Activated T-cell treated with anti-CD3 and anti-CD28 coated beads for 1 hour (primary cell): ENCODE data around the gene ARHGEF16.

Source experiments
- DNase-seq: peaks from one replicate; pipeline ENCODE4 v3.0.0-alpha.2; 2020; ENCODE audit warnings: low read depth

The ARHGEF16 gene

DNA sequence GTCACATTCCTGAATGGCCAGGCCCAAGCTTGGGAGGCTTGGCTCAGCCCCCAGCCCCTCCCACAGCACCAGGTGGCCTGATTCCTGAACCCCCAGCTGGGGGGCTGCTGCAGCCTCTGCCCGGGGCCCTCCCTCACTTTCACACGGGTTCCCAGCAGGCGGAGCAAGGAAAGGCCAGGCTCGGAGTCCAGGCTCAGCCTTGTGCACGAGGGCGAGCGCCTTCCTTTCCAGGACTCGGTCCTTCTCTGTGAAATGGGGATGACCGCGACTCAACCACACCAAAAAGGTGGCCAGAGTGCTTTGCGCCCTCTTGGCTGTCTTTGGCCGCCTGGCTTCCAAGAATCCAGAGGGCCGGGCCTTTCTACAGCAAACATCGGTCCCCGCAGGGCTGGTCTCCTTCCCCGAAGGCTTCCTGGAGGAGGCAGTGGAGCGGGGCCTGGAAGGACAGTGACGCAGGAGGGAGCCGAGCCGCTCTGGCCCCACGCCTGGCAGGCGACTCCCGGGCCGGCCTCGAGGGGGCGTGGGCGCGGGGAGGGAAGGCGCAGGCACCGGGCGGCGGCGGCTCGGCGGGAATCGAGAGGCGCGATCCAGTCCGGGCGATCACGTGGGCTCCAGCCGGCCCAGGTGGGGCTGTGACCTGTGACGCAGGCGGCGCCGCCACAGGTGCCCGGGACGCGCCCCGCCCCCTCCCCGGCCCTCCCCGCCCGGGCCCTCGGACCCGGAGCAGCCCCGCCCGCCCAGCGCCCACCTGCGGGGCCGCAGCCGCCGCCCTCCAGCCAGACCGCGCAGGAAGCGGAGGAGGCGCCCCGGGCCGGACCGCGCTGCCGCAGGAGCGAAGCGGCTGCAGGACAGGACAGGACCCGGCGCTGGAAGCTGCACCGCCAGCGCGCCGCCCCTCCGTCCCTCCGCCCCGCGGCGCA, at the start of gene ARHGEF16:
Gene ARHGEF16 (plus strand): TSS at position 775 of the 920 bp plus-strand sequence. CDS start 8,420 bp downstream, outside the sequence.
- DNase-seq, result no peak

DNA sequence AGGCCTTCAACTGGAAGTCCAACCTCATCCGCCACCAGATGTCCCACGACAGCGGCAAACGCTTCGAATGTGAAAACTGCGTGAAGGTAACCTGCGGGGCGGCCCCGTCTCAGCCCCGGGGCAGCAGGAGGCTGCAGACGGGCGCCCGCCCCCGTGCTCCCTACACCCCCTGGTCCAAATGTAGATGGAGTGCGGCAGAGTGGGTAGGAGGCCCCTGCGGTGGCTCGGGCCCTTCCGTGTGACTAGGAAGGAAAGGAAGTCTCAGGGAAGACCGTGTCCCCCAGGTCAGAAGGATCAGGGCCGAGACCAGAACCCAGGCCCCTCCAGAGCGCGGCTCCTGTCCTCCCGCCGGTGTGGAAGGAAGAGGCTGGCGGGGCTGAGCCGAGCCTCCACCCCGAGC, 49.7 kb upstream of the ARHGEF16 start:
- no peak for DNase-seq

DNA sequence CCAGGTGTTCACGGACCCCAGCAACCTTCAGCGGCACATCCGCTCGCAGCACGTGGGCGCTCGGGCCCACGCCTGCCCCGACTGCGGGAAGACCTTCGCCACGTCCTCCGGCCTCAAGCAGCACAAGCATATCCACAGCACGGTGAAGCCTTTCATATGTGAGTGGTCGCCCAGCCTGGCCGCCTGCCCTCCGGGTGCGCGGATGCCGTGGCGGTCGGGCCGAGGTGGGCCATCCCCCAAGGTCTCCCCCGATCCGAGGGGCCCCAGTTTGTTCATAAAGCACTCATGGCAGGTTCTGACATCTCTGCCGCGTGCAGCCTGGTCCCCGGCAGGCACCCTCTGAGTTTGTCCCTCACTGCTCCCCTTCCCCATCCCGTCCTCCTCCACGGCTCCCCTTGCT, 49.0 kb upstream of the ARHGEF16 start:
- no peak for DNase-seq

DNA sequence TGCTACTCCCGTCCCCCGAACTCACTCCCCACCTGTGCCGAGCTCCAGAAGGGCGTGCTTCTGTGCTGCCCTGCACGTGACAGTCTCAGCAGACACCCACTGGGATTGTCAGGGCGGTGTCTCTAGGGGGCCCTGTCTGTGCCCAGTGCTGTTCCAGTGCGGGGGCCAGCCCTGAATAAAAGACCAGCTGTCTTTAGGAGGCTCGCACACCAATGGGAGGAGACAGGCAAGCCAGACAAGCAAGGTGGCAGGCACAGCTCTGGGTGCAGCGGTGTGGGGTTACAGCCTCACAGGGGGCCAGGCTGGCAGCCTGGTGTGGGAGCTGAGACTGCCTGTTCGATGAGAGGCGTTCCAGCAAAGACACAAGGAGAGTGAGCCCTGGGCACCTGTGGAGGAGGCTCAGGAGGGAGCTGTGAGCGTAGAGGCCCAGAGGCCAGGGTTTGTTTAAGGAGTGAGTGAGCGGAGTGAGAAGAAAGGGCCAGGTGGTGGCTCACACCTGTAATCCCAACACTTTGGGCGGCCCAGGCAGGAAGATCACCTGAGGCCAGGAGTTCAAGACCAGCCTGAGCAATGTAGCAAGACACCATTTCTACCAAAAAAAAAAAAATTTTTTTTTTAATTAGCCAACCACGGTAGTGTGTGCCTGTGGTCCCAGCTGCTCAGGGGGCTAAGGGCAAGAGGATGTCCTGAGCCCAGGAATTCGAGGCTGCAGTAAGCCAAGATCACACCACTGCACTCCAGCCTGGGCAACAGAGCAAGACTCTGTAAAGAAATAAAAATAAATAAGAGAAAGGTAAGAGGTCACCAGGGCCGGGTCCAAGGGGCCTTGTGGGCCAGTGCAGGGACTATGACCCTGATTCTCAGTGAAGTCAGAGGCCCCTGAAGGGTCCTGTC, 48.2 kb upstream of the ARHGEF16 start:
- DNase-seq, result no peak

DNA sequence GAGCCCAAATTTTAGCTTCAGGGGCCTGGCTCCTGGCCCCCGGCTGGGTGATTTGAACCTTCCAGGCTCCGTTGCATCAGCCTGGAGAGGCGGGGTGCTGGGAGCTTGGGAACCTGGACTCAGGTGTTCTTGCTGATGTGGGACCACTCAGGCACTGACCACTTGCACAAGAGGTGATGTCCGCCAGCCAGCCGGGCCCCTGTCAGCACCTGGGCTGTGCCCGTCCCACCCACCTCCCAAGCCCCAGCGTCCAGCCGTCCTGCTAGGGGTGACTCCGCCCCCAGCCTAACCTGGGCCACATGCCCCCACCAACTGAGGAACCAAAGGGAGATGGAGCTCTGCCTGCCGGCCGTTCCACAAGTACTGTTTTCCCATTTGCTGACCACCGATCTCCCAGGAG, 47.4 kb upstream of the ARHGEF16 start:
- DNase-seq, result no peak

DNA sequence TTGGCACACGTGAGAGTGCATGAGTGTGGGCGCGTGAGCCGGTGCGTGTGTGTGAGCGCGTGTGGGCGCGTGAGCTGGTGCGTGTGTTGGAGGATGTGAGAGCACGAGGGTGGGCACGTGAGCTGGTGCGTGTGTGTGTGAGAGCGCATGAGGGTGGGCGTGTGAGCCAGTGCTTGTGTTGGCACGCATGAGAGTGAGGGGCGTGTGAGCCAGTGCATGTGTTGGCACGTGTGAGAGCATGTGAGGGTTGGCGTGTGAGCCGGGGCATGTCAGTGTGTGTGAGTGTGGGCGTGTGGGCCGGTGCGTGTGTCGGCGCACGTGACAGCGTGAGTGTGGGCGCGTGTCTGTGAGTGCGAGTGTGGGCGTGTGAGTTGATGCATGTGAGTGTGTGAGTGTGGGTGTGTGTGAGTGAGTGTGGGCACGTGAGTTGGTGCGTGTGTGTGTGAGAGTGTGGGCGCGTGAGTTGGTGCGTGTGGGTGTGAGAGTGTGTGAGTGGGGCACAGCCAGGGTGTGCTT, 45.7 kb upstream of the ARHGEF16 start:
- no peak for DNase-seq

DNA sequence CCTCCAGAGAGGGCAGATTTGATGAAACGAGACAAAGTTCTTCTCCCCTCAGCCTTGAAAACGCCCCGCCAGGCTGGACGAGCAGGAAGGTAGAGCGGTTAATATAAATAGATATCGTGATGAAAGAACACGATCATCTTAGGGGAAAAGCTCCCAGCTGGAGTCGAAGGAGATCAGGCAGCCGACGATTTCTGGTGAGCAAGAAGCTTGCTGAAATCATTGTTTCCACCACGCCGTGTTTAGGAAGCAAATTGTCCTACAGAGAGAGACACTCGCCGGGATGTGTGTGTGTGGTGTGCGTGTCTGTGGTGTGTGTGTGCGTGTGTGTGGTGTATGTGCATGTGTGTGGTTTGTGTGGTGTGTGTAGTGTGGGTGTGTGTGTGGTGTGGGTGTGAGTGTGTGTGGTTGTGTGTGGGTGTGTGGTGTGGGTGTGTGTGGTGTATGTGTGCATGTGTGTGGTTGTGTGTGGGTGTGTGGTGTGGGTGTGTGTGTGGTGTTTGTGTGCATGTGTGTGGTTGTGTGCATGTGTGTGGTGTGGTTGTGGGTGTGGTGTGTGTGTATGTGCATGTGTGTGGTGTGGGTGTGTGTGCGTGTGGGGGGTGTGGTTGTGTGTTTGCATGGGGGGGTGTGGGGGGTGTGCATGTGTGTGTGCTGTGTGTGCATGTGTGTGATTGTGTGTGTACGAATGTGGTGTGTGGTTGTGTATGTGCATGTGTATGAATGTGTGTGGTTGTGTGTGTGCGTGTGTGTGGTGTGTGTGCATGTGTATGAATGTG, 44.9 kb upstream of the ARHGEF16 start:
- DNase-seq, result no peak

DNA sequence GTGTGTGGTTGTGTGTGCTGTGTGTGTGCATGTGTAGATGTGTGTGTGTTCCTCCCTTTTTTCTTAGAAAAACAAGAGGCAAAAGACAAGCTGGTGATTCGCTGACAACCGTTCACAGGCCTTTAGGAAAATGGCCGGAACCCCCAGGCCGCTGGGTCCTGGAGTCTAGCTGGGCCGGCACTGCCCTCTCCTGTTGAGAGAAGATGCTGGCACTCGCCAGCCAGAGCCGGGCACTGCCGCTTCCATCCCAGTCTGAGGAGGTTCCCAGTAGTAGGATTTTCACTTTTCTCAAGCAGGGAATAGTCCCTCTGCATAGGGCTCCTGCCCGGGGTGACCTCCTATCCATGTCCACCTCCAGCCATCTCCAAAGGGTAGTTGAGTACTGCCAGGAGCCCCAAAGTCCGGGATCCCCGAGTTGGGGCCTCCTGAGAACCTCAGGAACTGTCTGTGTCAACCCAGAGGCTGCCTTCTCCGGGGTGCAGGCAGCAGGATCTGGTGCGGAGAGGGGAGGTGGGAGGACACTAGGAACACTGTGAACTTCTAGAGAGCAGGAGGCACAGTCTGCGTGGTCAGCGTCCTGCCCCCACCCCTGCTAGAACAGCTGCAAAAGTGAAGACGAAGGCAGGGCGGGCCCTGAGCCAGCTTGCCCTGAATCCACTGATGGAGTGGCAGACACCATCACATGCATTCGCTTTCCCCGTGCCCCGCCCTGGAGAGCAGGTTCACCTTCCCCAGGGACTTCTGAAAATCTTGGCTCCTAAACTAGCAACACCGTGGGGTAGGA, 44.1 kb upstream of the ARHGEF16 start:
- DNase-seq, result no peak

DNA sequence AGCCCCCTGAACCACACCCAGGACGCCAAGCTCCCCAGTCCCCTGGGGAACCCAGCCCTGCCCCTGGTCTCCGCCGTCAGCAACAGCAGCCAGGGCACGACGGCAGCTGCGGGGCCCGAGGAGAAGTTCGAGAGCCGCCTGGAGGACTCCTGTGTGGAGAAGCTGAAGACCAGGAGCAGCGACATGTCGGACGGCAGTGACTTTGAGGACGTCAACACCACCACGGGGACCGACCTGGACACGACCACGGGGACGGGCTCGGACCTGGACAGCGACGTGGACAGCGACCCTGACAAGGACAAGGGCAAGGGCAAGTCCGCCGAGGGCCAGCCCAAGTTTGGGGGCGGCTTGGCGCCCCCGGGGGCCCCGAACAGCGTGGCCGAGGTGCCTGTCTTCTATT, 42.7 kb upstream of the ARHGEF16 start:
- no peak for DNase-seq

DNA sequence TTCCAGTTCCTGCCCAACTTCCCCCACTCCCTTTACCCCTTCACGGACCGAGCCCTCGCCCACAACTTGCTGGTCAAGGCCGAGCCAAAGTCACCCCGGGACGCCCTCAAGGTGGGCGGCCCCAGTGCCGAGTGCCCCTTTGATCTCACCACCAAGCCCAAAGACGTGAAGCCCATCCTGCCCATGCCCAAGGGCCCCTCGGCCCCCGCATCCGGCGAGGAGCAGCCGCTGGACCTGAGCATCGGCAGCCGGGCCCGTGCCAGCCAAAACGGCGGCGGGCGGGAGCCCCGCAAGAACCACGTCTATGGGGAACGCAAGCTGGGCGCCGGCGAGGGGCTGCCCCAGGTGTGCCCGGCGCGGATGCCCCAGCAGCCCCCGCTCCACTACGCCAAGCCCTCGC, 42.1 kb upstream of the ARHGEF16 start:
- DNase-seq, result no peak

DNA sequence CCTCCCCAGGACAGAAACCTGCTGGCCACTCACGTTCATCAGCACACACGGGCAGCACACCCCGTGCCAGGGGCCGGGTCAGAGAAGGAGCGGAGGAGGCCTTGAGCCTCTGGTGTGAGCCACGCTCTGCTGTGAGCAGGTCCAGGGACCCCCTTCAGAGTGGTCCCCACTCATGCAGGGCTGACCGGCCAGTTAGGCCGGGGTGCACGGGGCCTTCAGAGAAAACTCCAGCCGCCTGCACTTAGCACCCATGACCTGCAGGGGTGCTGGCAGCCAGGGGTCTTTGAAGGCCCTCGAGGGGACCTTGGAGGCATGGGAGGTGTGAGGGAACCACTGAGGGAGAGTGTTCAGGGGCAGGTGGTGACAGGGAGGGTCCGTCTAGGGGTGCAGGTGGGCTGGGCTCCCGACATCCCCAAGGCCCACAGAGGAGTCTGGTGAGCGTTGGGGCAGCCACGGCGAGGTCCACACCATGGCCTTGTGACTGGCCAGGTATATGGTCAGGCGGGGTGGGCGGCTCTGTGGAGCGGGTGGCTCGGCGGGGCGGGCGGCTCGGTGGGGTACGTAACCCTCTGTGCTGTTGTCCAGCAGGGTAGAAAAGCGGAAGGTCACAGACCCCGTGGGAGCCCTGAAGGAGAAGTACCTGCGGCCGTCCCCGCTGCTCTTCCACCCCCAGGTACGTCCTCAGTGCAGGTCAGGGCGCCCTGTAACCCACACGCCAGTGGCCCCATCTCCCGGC, 40.3 kb upstream of the ARHGEF16 start:
- no peak for DNase-seq

DNA sequence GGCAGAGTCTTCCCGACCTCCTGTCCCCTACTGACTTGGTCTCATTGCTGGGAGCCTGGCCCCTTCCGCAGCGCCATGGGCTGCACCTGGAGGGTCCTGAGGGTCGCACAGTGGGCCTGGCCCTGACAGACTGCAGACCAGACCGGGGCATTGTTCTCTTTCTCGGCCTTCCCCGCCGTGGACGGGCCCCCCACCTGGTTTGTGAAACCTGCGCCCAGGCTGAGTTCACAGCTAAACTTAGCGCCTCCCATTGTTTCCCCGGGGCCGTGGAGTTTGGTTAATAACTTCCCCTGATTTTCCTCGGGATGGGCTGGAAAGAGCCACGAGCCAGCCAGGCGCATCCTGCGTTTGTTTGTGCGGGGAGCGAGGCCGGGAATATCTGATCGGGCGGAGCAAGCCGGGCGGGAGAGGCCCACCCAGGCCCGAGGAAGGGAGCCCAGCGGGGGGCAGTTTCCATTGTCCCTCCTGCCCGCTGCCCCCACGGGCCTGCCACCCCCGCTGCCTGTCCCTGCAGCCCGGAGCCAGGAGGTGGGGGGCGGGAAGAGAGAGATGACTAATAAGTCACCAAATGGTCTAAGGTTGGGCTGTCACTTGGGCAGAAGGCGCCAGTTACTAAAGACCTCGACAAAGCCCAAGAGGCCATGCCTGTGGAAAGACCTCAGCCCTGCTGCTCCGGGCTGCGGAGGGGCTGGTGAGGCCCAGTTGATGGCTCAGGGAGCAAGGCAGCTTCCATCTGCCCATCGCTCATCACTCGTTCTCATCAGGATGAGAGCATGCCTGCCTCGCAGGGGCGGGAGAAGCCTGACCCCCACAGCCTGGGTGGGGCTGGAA, 39.0 kb upstream of the ARHGEF16 start:
- no peak for DNase-seq

DNA sequence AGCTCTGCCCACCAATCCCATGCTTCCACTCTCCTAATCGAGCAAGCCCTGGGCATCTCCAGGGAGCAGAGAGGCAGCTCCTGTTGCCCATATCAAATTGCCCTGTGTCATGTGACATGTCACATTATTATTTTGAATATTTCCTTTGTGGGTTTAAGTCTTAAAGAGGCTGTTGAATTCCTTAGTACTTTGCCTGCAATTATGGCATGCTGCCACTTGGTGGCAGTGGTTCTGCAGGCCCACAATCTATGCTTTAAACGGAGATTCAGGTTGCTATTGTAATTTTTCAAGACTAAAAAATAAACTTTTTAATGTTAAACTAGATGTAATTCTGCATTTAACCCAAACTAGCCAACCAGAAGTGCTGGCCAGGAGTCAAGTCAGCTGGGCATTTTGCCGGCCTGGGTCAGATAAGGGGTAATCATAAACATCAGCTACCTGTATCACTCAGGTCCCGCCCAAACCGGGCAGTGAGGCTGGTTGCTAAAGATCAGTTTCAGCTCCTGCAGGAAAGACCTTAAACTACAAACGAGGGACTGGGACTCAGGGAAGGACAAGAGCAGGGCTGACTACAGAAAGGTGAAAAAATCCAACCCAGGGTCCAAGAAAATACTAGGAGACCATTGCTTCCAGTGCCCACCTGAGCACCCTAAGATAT, 37.3 kb upstream of the ARHGEF16 start:
- no peak for DNase-seq

DNA sequence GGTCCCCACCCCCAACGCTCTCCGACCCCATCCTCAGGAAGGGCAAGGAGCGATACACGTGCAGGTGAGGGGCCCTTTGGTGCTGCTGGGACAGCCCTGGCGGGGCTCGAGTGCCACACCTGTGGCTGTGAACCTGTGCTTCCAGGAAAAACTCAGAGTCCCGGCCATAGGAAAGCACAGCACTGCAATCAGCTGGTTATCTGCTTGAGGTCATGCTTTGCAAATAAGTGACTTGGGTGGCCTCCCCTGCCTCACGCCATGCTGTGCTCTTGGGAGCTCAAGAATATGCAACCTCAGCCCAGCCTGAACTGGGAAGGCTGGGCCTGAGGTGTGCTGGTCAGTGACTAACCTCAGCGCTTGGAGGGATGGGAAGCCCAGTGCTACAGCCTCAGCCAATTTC, 36.5 kb upstream of the ARHGEF16 start:
- DNase-seq, result no peak

DNA sequence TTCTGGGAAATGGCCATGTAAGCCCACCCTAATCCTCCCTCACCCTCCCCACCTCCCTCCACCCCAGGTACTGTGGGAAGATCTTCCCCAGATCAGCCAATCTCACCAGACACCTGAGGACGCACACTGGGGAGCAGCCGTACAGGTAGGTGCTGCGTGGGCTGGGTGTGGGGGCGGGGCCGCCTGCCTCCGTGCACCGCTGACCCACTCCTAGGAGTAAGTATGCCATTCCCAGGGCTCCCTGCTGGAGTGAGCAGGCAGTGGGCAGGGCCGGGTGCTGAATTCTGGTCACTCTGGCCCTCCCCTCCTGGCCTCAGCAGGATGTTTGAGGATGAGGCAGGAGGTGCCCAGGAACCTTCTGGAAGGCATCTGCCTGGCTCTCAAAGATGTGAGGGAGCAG, 35.9 kb upstream of the ARHGEF16 start:
- no peak for DNase-seq

DNA sequence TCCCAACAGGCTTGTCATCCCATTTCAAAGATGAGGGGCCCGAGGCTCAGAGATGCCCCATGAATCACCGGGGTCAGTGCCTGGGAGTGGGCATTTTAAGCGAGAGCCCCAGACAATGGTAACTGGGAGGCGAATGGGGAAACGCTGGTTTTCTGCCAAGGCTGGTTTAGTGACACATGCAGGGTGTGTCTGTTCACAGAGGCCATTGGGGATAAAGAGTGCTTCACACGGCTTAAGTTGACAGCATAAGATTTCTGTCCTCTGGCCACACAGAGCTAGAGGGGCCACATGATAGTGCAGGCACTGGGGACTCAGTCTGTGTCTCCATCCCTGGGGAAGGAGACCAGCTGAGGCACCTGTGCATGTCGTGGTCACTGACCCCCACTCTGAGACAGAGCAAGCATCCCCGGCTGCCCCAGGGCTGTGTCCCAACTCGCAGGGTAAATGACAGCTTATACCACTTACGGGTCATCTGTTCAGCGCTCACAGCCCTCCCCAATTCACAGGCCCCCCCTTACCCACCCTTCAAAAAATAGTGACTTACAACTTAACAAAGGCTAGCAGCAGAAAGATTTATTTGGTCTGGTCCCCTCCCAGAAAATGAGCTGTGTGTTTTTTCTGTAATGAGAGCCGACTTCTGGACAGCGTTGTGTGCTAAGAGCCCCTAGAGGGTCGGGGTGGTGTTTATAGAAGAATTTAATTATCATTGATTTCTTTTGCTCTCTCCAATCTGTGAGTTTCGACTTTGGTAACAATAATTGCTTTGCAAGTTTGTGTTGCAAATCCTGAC, 34.9 kb upstream of the ARHGEF16 start:
- DNase-seq, result no peak

DNA sequence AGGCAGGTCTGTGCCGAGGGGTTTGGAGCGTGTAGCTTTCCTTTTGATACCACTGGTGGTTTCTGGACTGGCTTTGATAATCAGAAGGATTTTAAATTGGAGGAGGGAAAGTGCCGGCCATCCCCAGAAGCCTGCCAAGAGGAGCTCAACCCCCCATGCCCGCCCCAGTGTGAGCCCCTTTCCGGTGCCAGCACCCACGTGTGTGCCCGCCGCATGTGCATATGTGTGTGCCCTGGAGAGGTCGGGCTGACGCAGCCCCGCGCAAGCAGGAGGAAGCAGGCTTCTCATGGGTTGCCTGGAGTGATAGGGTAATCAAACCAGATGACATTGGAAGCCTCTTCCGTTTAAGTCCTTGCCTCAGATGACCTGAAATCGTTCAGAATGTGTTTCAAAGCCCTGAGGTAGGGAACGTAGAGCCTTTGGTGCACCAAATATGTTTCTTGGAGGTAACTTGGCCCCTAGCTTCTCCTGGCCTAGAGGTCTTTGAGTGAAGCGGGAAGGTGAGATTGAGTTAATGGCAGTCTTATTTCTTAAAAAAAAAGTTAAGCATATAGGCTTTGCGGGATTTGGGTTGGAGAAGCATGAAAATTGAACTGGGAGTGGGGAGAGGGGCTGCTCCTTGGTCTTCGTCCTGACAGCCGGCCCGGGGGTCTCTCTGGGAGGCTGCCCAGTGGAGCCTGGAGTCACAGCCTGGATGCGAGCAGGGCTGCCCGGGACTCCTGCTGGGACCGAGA, 34.1 kb upstream of the ARHGEF16 start:
- no peak for DNase-seq
